Gastrocnemius medialis (tissue), 4 donors: ENCODE measurements around the gene SLC16A10. TPM values are rescaled to one million over a fixed set of nuclear protein-coding genes. Genes with fewer than 3 reads are reported as not detected.

ENCODE experiments used
- ATAC-seq, 2 donors: fragments of 150-250 bp; one replicate each; pipeline ENCODE4 v1.9.1; 2016
- DNase-seq, 2 donors: peaks; one replicate each; pipeline ENCODE4 v3.0.0-alpha.2; 2019
- H3K27ac ChIP-seq, 4 donors: fragments of 200-600 bp; sonication (generic); 1 replicate in 1 of 4; 2 replicates in 3 of 4; pipeline ENCODE4 v1.5.1; 2016 to 2018; ENCODE audit warnings: mild to moderate bottlenecking in 2 of 4, moderate library complexity in 1 of 4
- H3K27me3 ChIP-seq, 3 donors: fragments of 200-600 bp; sonication (generic) in 2 of 3; 1 replicate in 1 of 3; 2 replicates in 2 of 3; pipeline versions ENCODE4 v1.5.1 to v1.6.0; 2016 to 2019; ENCODE audit warnings: mild to moderate bottlenecking in 1 of 3, moderate library complexity in 1 of 3
- H3K36me3 ChIP-seq, 2 donors: fragments of 200-600 bp; sonication (generic) in 1 of 2; one replicate each; pipeline ENCODE4 v1.5.1; 2017 to 2018
- H3K4me1 ChIP-seq, 2 donors: fragments of 200-600 bp; sonication (generic) in 1 of 2; one replicate each; pipeline ENCODE4 v1.5.1; 2016 to 2017; ENCODE audit warnings: mild to moderate bottlenecking in 2 of 2
- H3K4me3 ChIP-seq, 4 donors: fragments of 200-600 bp; sonication (generic) in 3 of 4; 1 replicate in 1 of 4; 2 replicates in 3 of 4; pipeline ENCODE4 v1.5.1; 2016 to 2019; ENCODE audit warnings: mild to moderate bottlenecking in 2 of 4
- H3K9me3 ChIP-seq, 3 donors: fragments of 200-600 bp; sonication (generic) in 2 of 3; 1 replicate in 1 of 3; 2 replicates in 2 of 3; pipeline ENCODE4 v1.5.1; 2016 to 2019
- POLR2A ChIP-seq, 2 donors: fragments of 450-650 bp; IDR thresholded peaks; one replicate each; pipeline ENCODE4 v1.6.1; 2017; ENCODE audit warnings: antibody characterized with exemption in 2 of 2, mild to moderate bottlenecking in 2 of 2, moderate library complexity in 2 of 2
- in situ Hi-C, 4 donors: fragments of 200-750 bp; cut with MboI; loops; one replicate each; pipeline versions ENCODE4 v1.15.0 to v1.8.0; 2017; ENCODE audit warnings: low sequenced_read_pairs in 4 of 4
- intact Hi-C: fragments of 100-400 bp; cut with DNase I; formaldehyde crosslinking; loops from one replicate; pipeline ENCODE4 v1.15.1; 2023; ENCODE audit warnings: low total_unique reads
- total RNA-seq, 4 donors: library from RNA; depleted of rRNA; stranded (reverse); fragments of >200 nt; gene quantifications; one replicate each; pipeline versions ENCODE4 v1.1.0 to v1.2.3, GENCODE V29; 2016
- TF ChIP-seq, protein P1 (sequence below), 5 experiments: fragments of 450-650 bp in 3 of 5; fragments of 200-600 bp in 2 of 5; sonication (generic) in 2 of 5; IDR thresholded peaks in 4 of 5; conservative IDR thresholded peaks in 1 of 5; 1 replicate in 4 of 5; 2 replicates in 1 of 5; pipeline ENCODE4 v1.5.1; 2016 to 2019; ENCODE audit warnings: antibody characterized with exemption in 5 of 5, mild to moderate bottlenecking in 3 of 5, moderate library complexity in 3 of 5

The SLC16A10 gene
- total RNA-seq, 4 donors from 2014 or later = 81.5 to 167 (median 144) TPM

DNA sequence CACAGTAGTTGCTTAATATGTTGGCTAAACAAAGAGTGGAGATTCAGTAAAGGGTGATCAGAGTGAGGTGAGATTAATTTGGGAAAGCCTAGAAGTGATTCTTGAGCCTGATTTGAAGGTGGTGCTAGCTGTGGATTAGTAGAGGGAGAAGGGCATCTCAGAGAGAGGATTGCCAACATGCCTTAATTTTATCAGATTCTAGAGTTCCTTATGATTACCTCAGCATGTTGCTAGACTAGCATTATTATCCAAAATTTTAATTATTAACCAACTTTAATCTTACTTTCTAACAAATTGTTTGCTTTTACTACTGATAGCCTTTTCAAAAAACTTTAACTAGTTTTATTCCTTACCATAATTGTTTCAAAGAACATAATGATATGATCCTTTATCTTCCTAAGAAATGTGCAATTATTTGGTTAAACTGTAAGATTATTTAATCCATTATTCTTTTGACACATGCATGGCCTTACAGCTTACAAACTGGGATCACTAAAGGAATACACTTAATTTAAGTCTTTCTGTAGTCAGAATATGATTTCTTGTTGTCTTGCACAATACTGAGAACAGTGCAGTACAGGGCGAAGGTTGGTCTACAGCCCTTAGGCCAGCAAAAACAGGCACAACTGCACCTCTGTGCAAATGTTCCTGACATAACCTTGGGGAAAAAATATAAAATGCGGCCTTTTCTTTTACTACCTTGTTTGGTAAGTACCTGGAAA, 88.9 kb downstream of the SLC16A10 start:
- H3K4me3 ChIP-seq = no peak overlapping the region
- intact Hi-C loops = no loop called here
- H3K9me3 ChIP-seq = no peaks in the 10 kb centered on the region
- H3K27me3 ChIP-seq = no peaks in the 10 kb centered on the region
- no peak overlapping the region for H3K27ac ChIP-seq
- peaks cover 0 to 15% of the 10 kb centered on the region in 2 donors for H3K36me3 ChIP-seq
- peaks cover 13 to 20% of the 10 kb centered on the region in 2 donors for H3K4me1 ChIP-seq
- DNase-seq = no peak
- TF ChIP-seq, protein P1, sequence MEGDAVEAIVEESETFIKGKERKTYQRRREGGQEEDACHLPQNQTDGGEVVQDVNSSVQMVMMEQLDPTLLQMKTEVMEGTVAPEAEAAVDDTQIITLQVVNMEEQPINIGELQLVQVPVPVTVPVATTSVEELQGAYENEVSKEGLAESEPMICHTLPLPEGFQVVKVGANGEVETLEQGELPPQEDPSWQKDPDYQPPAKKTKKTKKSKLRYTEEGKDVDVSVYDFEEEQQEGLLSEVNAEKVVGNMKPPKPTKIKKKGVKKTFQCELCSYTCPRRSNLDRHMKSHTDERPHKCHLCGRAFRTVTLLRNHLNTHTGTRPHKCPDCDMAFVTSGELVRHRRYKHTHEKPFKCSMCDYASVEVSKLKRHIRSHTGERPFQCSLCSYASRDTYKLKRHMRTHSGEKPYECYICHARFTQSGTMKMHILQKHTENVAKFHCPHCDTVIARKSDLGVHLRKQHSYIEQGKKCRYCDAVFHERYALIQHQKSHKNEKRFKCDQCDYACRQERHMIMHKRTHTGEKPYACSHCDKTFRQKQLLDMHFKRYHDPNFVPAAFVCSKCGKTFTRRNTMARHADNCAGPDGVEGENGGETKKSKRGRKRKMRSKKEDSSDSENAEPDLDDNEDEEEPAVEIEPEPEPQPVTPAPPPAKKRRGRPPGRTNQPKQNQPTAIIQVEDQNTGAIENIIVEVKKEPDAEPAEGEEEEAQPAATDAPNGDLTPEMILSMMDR (IDR thresholded peaks at IDR 0.05 in 4 of 5, conservative IDR thresholded peaks at IDR 0.05 in 1 of 5) = no peak
- no peak for TF ChIP-seq POLR2A (IDR thresholded peaks at IDR 0.05)
- ATAC-seq = no peak
- in situ Hi-C loops = no loop called here

DNA sequence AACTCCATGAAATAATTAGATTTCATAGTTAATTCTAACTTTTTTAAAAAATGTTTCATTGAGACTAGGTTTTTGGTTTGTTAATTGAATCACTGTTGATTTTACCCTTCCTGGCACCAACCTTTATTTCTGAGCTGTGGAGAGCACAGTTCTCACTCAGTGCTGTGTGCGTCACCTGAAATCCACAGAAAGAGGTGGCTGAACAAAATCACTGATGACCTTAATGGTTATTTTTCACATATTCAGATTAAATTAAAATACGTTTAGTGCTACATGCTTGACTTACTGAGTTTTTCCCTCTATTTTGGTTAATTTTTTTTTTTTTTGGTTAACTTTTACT, 89.4 kb downstream of the SLC16A10 start:
- DNase-seq = no peak
- intact Hi-C loops (no loop called here), in situ Hi-C loops (no loop called here)
- peaks cover 0 to 15% of the 10 kb centered on the region in 2 donors for H3K36me3 ChIP-seq
- H3K9me3 ChIP-seq = no peaks in the 10 kb centered on the region
- no peaks in the 10 kb centered on the region for H3K27me3 ChIP-seq
- H3K27ac ChIP-seq = no peak overlapping the region
- H3K4me3 ChIP-seq = no peak overlapping the region
- peaks cover 12 to 16% of the 10 kb centered on the region in 2 donors for H3K4me1 ChIP-seq
- TF ChIP-seq, protein P1 (IDR thresholded peaks at IDR 0.05 in 4 of 5, conservative IDR thresholded peaks at IDR 0.05 in 1 of 5) = no peak
- TF ChIP-seq POLR2A (IDR thresholded peaks at IDR 0.05) = no peak
- no peak for ATAC-seq

DNA sequence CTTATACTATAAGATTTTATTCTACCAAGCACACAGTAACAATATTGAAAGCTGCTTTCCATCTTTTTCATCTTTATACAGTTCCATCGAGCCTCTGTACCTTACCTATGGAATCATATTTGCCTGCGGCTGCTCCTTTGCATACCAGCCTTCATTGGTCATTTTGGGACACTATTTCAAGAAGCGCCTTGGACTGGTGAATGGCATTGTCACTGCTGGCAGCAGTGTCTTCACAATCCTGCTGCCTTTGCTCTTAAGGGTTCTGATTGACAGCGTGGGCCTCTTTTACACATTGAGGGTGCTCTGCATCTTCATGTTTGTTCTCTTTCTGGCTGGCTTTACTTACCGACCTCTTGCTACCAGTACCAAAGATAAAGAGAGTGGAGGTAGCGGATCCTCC, 89.8 kb downstream of the SLC16A10 start:
- Histone ChIP-seq H3K27me3 (no peaks in the 10 kb centered on the region), H3K36me3 (peaks cover 0 to 15% of the 10 kb centered on the region in 2 donors), H3K9me3 (no peaks in the 10 kb centered on the region), H3K27ac (no peak overlapping the region), H3K4me3 (no peak overlapping the region), H3K4me1 (peaks cover 8 to 13% of the 10 kb centered on the region in 2 donors)
- no peak for DNase-seq
- intact Hi-C loops = no loop called here
- in situ Hi-C loops = no loop called here
- no peak for ATAC-seq
- TF ChIP-seq, protein P1 (IDR thresholded peaks at IDR 0.05 in 4 of 5, conservative IDR thresholded peaks at IDR 0.05 in 1 of 5) = no peak
- TF ChIP-seq POLR2A (IDR thresholded peaks at IDR 0.05) = no peak

DNA sequence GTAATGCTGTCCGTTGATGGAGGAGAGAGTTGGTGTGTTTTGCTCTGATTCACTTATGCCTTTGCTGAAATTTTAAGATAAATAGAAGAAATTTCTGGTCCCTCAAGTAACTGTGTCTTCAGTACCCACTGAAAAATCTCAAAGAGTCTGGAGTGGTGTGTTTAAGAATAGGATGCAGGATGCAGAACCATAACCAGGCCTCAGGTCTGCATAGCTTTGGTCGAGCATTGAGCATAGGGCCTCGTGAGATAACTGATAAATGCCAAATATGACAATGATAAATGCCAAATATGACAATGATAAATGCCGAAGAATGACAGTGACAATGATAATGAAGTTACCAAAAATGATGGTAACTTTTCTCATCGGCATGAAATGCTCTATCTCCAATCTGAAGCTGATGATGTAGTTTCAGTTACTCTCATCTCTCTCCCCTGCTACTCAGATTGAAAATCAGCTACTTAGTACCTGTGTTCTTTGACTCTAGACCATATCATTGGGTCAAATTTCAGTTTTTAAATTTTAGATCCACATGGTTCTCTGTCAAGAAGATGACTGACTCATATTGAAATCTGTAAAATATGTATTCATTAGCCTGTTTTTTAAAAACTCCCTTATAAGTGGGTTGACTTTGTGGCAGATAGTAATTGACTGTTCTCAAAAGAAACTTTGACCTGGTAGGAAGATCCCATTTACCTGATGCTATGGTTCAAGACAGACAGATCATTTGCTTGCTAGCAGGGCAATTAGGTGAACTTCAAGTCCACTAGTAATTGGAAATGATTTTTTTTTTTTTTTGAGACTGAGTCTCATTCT, 96.6 kb downstream of the SLC16A10 start:
- TF ChIP-seq, protein P1 (IDR thresholded peaks at IDR 0.05 in 4 of 5, conservative IDR thresholded peaks at IDR 0.05 in 1 of 5) = no peak
- TF ChIP-seq POLR2A (IDR thresholded peaks at IDR 0.05) = no peak
- intact Hi-C loops = no loop called here
- no peak overlapping the region for H3K27ac ChIP-seq
- no peaks in the 10 kb centered on the region for H3K27me3 ChIP-seq
- peaks cover 0 to 15% of the 10 kb centered on the region in 2 donors for H3K4me1 ChIP-seq
- no peak for DNase-seq
- in situ Hi-C loops = no loop called here
- H3K4me3 ChIP-seq = no peak overlapping the region
- H3K36me3 ChIP-seq = peaks cover 0 to 9% of the 10 kb centered on the region in 2 donors
- no peaks in the 10 kb centered on the region for H3K9me3 ChIP-seq
- ATAC-seq = no peak
